ENCODE results near the gene CCL5.
"Not testable (repeated sequence)": the region's sequence is repeated elsewhere in the genome, so short reads cannot be mapped to it uniquely, and the experiment has no call there.

Gene CCL5

DNA sequence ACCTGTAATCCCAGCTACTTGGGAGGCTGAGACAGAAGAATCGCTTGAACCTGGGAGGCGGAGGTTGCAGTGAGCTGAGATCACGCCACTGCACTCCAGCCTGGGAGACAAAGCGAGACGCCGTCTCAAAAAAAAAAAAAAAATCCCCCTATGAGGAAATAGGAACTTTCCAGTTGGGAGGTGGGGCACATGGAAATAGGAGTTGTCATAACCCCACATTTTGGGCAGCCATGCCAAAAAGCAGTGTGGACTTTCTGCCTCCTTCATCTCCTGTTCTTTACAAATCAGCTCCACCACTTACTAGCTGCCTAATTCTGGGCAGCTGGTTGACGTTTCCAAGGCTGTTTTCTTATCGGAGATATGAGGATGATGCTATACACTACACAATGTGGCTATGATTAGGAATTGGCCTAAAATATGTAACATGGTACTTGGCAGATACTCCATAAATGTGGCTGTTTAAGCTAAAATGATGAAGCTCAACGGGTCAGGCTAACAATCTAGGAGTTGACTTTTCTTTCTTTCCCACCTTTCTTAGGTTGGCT is 21.5 kb upstream of the CCL5 start:
- H3K79me2 ChIP-seq (ENCODE audit: low read length), result no peaks in the 10 kb centered on the region
- no peaks in the 10 kb centered on the region for H4K20me1 ChIP-seq (ENCODE audit: insufficient read depth, low read length)
- no peaks in the 10 kb centered on the region for H3K27me3 ChIP-seq (ENCODE audit: low read depth, low read length)
- no peak overlapping the region for H3K4me2 ChIP-seq (ENCODE audit: low read length)
- no peaks in the 10 kb centered on the region for H3K36me3 ChIP-seq (replicated peaks; ENCODE audit: low read depth, low read length)
- no peak for TF ChIP-seq EZH2phosphoT487 (IDR thresholded peaks at IDR 0.05; ENCODE audit: low read depth)
- TF ChIP-seq, protein P1, sequence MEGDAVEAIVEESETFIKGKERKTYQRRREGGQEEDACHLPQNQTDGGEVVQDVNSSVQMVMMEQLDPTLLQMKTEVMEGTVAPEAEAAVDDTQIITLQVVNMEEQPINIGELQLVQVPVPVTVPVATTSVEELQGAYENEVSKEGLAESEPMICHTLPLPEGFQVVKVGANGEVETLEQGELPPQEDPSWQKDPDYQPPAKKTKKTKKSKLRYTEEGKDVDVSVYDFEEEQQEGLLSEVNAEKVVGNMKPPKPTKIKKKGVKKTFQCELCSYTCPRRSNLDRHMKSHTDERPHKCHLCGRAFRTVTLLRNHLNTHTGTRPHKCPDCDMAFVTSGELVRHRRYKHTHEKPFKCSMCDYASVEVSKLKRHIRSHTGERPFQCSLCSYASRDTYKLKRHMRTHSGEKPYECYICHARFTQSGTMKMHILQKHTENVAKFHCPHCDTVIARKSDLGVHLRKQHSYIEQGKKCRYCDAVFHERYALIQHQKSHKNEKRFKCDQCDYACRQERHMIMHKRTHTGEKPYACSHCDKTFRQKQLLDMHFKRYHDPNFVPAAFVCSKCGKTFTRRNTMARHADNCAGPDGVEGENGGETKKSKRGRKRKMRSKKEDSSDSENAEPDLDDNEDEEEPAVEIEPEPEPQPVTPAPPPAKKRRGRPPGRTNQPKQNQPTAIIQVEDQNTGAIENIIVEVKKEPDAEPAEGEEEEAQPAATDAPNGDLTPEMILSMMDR (IDR thresholded peaks at IDR 0.05; ENCODE audit: low read depth, low read length), result no peak
- no peaks in the 10 kb centered on the region for H3K9me3 ChIP-seq (ENCODE audit: insufficient read depth, low read length)
- no peak overlapping the region for H3K9ac ChIP-seq (ENCODE audit: low read length)
- no peak overlapping the region for H3K27ac ChIP-seq (ENCODE audit: low read length)
- H2AFZ ChIP-seq (ENCODE audit: low read depth, low read length), result no peak overlapping the region
- no peak overlapping the region for H3K4me3 ChIP-seq (ENCODE audit: low read length)
- peaks cover 13% of the 10 kb centered on the region; the same call in 1 of the 2 replicates for H3K4me1 ChIP-seq (ENCODE audit: low read length)

GRCh38 chr17:35900708-35901480 is 20.7 kb upstream of the CCL5 start:
- peaks cover 13% of the 10 kb centered on the region; the same call in 1 of the 2 replicates for H3K4me1 ChIP-seq (ENCODE audit: low read length)
- H3K4me3 ChIP-seq (ENCODE audit: low read length), result no peak overlapping the region
- no peaks in the 10 kb centered on the region for H3K27me3 ChIP-seq (ENCODE audit: low read depth, low read length)
- H3K27ac ChIP-seq (ENCODE audit: low read length), result no peak overlapping the region
- no peaks in the 10 kb centered on the region for H3K79me2 ChIP-seq (ENCODE audit: low read length)
- H2AFZ ChIP-seq (ENCODE audit: low read depth, low read length), result no peak overlapping the region
- no peaks in the 10 kb centered on the region for H4K20me1 ChIP-seq (ENCODE audit: insufficient read depth, low read length)
- no peak overlapping the region for H3K9ac ChIP-seq (ENCODE audit: low read length)
- TF ChIP-seq EZH2phosphoT487 (IDR thresholded peaks at IDR 0.05; ENCODE audit: low read depth), result no peak
- TF ChIP-seq, protein P1 (IDR thresholded peaks at IDR 0.05; ENCODE audit: low read depth, low read length), result no peak
- no peak overlapping the region for H3K4me2 ChIP-seq (ENCODE audit: low read length)
- no peaks in the 10 kb centered on the region for H3K9me3 ChIP-seq (ENCODE audit: insufficient read depth, low read length)
- no peaks in the 10 kb centered on the region for H3K36me3 ChIP-seq (replicated peaks; ENCODE audit: low read depth, low read length)

GRCh38 chr17:35900280-35900679 is 20.1 kb upstream of the CCL5 start:
- no peak overlapping the region for H2AFZ ChIP-seq (ENCODE audit: low read depth, low read length)
- no peaks in the 10 kb centered on the region for H3K79me2 ChIP-seq (ENCODE audit: low read length)
- H3K4me3 ChIP-seq (ENCODE audit: low read length), result no peak overlapping the region
- H3K4me2 ChIP-seq (ENCODE audit: low read length), result no peak overlapping the region
- no peaks in the 10 kb centered on the region for H3K27me3 ChIP-seq (ENCODE audit: low read depth, low read length)
- TF ChIP-seq EZH2phosphoT487 (IDR thresholded peaks at IDR 0.05; ENCODE audit: low read depth), result no peak
- TF ChIP-seq, protein P1 (IDR thresholded peaks at IDR 0.05; ENCODE audit: low read depth, low read length), result no peak
- no peaks in the 10 kb centered on the region for H4K20me1 ChIP-seq (ENCODE audit: insufficient read depth, low read length)
- no peaks in the 10 kb centered on the region for H3K9me3 ChIP-seq (ENCODE audit: insufficient read depth, low read length)
- H3K9ac ChIP-seq (ENCODE audit: low read length), result no peak overlapping the region
- peaks cover 13% of the 10 kb centered on the region; the same call in 1 of the 2 replicates for H3K4me1 ChIP-seq (ENCODE audit: low read length)
- H3K27ac ChIP-seq (ENCODE audit: low read length), result no peak overlapping the region
- H3K36me3 ChIP-seq (replicated peaks; ENCODE audit: low read depth, low read length), result no peaks in the 10 kb centered on the region

DNA sequence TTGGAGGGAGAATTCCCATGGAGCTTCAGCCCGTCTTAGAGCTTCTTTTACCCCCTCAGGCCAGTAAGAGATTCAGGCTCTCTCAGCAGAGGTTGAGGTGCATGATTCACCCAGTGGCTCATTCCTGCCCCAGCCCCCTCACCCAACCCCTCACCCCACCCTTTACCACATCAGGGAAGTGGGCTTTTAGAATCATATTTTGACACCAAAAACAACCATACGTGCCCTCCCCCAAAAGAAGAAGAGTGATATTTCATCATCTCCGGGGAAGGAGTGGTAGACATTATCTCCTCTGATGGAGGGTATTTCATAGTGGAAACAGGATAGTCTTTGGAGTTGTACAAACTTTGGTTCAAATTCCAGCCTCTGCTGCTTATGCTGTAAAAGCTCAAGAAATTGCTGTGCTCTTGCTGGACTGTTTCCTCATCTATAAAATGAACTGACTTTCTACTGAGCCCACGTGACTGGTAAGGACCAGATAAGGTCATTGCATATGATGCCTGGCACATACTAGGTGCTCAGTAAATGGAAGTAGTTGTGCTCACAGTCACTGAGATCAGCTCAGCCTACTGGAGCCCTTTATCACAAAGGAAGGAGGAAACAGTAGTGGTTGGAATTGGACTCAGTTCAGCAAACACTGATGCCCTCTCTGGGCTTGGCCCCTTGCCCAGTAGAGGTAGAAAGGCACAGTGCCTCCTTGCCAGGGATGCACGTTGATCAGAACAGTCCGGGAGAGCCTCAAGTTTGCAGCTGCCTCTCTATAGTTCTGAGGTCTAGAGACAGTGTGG is 18.3 kb upstream of the CCL5 start:
- Histone ChIP-seq H3K36me3 (replicated peaks; ENCODE audit: low read depth, low read length) (no peaks in the 10 kb centered on the region), H4K20me1 (ENCODE audit: insufficient read depth, low read length) (no peaks in the 10 kb centered on the region), H3K4me2 (ENCODE audit: low read length) (no peak overlapping the region), H3K4me1 (ENCODE audit: low read length) (peaks cover 13% of the 10 kb centered on the region; the same call in 1 of the 2 replicates), H3K4me3 (ENCODE audit: low read length) (no peak overlapping the region), H3K27me3 (ENCODE audit: low read depth, low read length) (no peaks in the 10 kb centered on the region), H3K27ac (ENCODE audit: low read length) (no peak overlapping the region), H3K79me2 (ENCODE audit: low read length) (no peaks in the 10 kb centered on the region), H3K9me3 (ENCODE audit: insufficient read depth, low read length) (no peaks in the 10 kb centered on the region), H3K9ac (ENCODE audit: low read length) (no peak overlapping the region), H2AFZ (ENCODE audit: low read depth, low read length) (no peak overlapping the region)
- no peak for TF ChIP-seq EZH2phosphoT487 (IDR thresholded peaks at IDR 0.05; ENCODE audit: low read depth)
- TF ChIP-seq, protein P1 (IDR thresholded peaks at IDR 0.05; ENCODE audit: low read depth, low read length), result no peak

GRCh38 chr17:35897772-35898171 is 17.6 kb upstream of the CCL5 start:
- not testable (repeated sequence) for H3K27me3 ChIP-seq (ENCODE audit: low read depth, low read length); H2AFZ ChIP-seq (ENCODE audit: low read depth, low read length); H3K4me2 ChIP-seq (ENCODE audit: low read length); H3K27ac ChIP-seq (ENCODE audit: low read length); H3K79me2 ChIP-seq (ENCODE audit: low read length); H3K4me3 ChIP-seq (ENCODE audit: low read length); H4K20me1 ChIP-seq (ENCODE audit: insufficient read depth, low read length); H3K36me3 ChIP-seq (replicated peaks; ENCODE audit: low read depth, low read length); H3K9ac ChIP-seq (ENCODE audit: low read length); H3K9me3 ChIP-seq (ENCODE audit: insufficient read depth, low read length)
- H3K4me1 ChIP-seq (ENCODE audit: low read length), result peaks cover 16% of the 10 kb centered on the region

Data from OCI-LY3 (cell line).